NCI-H146 treated with DMSO at 0.1 percent for 48 hours (cell line): ENCODE measurements around the gene ELOA.

Source experiments
- DNase-seq: peaks from one replicate; lab custom pipeline; 2025; ENCODE audit not compliant: unreplicated experiment; lab: John Stamatoyannopoulos, UW

Gene ELOA

DNA sequence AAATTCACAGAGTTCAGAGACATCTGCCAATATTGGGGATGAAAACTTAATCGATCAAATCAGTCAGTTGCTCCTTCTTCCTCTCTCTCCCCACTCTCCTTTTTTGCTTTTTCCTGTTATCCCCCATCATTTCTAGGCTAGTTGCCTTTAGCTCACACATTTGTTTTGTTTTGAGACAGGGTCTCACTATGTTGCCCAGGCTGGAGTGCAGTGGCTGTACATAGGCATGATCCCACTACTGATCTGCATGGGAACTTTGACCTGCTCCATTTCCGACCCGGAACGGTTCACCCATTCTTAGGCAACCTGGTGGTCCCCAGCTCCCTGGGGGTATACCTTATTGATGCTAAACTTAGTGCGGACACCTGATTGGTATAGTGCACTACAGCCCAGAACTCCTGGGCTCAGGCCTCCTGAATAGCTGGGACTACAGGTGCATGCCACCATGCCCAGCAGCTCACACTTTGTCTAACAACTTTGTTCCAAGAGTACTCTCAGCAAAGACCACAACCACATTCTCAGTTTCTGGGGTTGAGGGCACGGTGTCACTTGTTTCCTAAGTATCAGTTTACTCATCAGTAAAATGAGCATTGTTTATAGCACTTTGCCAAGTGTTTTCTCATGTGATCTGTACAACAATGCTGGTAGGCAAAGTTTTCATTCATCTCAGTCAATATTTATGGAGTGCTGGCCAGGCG, 6.7 kb upstream of the ELOA start:
- DNase-seq: no peak

DNA sequence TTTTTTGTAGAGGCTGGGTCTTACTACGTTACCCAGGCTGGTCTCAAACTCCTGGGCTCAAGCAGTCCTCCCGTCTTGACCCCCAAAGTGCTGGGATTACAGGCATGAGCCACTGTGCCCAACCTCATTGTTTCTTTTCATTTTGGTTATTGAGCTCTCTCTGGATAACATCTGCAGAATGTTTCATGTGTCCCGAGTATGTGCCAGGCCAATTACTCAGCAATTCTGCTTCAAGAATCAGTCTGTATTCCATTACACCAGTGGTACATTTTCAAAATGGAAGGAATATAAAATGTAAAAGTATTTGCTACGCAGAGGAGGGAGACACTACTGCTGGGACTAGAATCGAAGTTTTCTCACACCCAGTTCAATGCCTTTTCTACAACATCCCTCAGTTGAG, 1.7 kb upstream of the ELOA start:
- no peak for DNase-seq

DNA sequence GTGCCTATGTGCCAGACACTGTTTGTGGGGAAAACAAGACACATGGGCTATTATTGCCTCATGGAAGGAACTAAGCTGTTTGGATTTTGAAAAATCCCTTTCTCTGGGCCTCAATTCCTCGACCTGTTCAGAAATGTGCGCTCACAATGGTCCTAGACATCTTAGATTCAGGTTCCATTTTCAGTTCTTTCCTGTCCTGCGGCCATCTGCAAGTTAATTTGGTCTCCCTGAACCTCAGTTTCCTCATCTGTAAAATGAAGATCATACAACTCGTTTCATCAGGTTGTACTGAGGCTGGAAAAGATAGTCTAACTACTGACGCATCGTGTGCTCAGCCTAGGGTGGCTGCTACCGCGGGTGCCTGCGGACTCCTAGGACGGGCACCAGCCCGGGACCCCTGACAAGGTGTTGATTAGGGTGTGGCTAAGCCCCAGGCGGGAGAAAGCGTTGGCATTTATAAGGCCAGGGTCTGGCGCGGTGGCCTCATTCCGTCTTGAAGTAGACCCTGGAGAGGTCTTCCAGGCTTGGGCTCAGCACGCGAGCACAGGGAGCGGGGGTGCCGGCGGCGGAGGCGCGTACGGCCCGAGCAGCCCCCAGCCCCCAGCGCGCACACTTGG, 493 bp upstream of the ELOA start:
- DNase-seq: no peak

DNA sequence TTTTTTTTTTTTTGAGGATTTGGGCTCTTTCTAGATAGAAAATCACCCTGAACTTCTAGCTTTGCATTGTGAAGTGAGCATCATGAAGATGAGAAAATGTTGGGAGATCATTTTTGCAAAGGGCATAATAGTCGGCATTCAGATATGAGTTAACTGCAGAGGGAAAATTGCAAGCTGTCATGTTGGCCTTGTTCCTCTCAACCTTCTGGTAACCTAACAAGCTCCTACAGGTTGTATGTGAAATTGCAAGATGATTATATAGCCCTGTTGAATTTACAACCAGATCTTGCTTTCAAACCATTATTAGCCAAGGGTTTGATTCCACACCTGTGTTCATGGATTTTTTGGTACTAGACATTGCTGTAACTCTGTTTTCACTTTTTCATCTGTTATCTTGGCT, 2.2 kb downstream of the ELOA start:
- no peak for DNase-seq

DNA sequence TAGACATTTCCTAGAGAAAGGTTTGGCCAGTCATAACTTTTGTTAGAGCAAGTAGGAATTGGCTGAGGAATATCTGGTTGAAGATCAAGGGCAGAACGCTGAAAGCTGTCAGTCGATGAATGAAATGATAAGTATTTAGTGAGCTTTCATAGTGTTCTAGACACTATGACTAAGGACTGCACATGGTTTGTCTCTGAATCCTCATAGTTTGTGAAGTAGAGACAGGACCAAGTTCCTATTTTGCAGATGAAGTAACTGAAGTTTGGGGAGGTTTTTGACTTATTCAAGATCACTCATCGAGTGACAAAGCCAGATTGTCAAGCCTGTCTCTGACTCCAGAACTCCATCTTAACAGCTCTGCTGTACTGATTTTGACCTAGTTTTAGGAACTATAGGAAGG, 4.7 kb downstream of the ELOA start:
- no peak for DNase-seq

DNA sequence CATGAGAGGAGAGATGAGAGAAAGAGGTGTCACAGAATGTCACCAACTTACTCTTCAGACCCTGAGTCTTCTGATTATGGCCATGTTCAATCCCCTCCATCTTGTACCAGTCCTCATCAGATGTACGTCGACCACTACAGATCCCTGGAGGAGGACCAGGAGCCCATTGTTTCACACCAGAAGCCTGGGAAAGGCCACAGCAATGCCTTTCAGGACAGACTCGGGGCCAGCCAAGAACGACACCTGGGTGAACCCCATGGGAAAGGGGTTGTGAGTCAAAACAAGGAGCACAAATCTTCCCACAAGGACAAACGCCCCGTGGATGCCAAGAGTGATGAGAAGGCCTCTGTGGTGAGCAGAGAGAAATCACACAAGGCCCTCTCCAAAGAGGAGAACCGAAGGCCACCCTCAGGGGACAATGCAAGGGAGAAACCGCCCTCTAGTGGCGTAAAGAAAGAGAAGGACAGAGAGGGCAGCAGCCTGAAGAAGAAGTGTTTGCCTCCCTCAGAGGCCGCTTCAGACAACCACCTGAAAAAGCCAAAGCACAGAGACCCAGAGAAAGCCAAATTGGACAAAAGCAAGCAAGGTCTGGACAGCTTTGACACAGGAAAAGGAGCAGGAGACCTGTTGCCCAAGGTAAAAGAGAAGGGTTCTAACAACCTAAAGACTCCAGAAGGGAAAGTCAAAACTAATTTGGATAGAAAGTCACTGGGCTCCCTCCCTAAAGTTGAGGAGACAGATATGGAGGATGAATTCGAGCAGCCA, 8.0 kb downstream of the ELOA start:
- DNase-seq: no peak

DNA sequence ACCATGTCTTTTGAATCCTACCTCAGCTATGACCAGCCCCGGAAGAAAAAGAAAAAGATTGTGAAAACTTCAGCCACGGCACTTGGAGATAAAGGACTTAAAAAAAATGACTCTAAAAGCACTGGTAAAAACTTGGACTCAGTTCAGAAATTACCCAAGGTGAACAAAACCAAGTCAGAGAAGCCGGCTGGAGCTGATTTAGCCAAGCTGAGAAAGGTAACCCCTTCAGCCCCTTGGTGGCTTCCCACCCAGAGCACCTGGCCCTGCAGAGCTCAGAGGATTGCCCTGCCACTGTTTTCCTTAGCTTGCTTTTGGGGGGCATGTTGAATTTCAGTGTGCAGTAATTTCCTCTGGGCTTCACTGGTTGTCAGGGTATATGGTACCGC, 8.5 kb downstream of the ELOA start:
- DNase-seq: no peak

DNA sequence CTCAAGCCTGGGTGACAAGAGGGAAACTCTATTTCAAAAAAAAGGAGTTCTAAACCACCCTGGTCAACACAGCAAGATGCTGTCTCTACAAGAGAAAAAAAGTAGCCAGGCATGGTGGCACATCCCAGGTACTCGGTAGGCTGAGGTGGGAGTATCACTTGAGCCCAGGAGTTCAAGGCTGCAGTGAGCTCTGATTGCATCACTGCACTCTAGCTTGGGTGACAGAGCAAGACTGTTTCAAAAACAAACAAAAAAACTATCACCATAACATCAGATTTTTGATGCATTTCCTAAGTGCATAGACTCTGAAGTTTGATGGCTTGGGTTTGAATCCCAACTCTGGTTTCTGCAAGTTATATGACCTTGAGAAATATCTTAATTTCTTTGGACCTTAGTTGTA, 9.6 kb downstream of the ELOA start:
- DNase-seq: no peak

DNA sequence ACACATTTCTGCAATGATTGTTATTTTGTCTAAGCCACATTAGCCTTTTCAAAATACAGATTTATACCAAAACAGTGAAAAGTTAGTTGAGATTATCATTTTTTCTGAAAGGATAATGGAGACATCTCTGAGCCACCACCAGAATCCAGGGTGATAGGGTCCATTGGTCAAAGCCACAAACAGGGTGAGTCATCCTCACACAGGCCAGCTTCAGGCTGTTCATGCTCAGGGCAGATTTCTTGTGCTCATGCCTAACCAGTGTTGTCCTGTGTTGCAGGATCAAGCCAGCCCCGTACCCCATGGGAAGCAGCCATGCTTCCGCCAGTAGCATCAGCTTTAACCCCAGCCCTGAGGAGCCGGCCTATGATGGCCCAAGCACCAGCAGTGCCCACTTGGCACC, 13.4 kb downstream of the ELOA start:
- no peak for DNase-seq

DNA sequence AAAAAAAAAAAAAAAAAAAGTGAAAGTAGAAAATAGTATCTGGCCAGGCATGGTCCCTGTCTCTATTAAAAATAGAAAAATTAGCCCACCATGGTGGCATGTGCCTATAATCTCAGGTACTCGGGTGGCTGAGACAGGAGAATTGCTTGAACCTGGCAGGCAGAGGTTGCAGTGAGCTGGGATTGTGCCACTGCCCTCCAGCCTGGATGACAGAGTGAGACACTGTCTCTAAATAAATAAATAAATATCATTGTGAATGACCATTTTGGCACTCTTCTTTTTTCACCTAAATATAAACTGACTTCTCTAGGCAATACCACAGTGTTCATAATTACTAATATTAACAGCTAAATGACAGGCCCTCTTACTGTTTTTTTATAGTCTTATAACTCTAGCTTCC, 14.5 kb downstream of the ELOA start:
- no peak for DNase-seq

DNA sequence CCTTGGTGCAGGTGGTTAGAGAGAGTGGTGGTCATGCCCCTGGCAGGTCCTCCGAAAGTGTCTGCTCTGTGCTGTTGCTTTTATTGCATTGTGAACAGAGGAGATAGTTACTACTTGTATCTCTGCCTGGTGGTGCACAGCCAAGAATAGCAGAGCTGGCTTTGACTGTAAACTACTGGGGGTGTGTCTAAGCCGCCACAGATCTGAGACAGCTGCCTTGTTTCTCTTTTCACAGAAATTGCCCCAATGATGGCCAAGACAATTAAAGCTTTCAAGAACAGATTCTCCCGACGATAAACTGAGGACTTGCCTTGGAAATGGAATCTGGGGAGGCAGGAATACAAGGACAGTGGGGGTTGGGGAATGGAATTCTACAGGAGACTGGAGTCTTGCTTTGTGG, 16.0 kb downstream of the ELOA start:
- no peak for DNase-seq

DNA sequence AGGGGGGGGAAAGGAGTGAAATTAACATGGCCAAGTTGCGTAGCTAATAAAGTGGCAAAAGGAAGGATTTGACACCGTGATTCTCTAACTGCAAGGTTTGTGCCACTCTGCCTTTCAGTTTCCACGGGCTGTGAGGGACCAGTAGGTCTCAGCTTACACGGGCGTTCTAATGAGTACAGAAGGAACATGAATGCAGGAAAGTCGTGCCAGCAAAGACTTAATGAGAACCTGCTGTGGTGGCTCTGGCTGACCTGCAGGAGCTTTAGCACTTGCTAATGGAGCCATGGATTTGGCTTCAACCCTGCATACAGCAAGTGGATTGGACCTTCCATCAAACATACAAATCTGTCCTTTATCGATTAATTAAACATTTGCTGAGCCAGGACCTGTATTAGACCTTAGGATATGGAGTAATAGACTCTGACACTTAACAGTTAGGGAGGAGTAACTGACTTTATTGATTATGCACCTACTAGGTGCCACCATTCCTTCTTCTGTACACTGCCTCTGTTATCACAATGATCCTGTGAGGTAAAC, 19.8 kb downstream of the ELOA start:
- DNase-seq: no peak

DNA sequence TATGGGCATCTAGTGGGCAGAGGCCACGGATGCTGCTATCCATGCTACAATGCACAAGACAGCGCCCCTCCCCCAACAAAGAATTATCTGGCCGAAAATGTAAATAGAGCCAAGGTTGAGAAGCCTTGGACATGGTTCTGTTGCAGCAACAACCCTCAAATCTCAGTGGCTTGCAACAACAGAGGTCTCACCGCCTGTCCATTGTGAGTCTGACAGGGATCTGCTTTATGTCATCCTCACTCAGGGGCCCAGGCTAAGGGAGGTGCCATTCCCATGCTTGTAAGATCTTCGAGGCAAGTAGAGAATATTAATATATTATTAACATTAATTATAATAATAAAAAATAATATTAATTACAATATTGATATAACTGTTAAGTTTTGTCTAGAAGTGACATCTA, 25.5 kb downstream of the ELOA start:
- no peak for DNase-seq

DNA sequence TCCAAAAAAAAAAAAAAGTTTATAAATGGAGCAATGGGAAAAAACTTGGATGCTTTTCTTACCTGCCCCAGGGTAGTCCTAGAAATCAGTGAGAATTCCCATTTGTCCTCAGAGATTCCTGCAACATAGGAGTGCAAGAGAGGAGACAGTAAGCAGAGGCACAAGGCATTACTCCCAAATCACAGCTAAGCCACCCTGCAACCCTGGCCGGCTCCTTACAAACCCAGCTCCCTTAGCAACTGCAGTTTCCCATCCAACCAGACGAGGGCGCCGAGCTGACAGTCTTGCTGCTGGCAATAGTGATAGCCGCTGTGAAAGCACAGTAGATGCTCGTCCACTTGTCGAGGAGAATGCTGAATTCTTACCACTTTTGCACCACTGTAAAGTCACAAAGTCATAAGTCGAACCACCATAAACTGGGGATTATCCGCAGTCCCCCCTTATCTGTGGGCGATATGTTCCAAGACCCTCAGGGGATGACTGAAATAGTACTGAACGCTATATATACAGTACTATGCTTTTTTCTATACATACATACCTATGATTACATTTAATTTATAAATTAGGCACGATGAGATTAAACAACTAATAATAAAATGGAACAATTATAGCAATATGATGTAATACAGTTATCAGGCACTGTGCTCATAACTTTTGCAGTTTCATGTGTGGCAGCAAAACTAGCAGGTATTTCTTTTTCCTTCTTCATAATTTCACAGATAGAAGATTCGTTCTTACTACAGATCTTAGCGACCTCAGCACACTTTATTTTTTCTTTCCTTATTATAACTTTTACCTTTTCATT, 29.0 kb downstream of the ELOA start:
- DNase-seq: peak; percentile 8

DNA sequence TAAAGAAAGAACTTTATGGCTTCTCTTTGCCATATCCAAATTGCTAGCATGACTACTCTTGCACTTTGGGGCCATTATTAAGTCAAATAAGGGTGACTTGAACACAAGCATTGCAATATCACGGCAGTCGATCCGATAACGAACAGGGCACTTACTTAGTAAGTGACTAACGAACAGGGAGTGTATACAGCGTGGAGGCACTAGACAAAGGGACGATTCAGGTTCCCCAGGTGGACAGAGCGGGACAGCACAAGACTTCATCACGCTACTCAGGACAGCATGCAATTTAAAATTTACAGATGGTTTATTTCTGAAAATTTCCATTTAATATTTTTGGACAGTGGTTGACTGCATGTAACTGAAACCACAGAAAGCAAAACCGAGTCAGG, 29.6 kb downstream of the ELOA start:
- no peak for DNase-seq

DNA sequence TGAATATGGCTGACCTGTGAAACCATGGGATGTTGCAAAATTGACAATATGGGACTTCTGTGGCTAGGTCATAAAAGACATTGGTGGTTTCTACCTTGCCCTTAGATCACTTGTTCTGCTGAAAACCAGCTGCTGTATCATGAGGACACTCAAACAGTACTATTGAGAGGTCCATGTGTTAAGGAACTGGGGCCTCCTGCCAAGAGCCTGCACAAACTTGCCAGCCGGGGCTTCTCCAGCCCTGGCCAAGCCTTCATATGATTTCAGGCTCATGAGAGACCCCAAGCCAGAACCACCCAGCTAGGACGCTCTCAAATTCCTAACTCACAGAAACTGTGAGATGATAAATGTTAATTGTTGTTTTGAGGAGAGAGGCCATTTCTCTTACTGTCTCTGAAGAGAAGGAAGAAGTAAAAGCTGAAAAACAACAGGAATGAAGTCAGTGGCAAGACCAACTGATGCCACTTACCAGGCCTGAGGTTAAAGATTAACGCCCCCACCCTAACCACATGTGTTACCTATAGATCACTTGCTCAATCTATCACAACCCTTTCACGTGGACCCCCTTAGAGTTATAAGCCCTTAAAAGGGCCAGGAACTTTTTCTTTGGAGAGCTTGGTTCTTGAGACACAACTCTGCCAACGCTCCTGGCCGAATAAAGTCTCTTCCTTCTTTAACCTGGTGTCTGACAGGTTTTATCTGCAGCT, 31.1 kb downstream of the ELOA start:
- DNase-seq: no peak

DNA sequence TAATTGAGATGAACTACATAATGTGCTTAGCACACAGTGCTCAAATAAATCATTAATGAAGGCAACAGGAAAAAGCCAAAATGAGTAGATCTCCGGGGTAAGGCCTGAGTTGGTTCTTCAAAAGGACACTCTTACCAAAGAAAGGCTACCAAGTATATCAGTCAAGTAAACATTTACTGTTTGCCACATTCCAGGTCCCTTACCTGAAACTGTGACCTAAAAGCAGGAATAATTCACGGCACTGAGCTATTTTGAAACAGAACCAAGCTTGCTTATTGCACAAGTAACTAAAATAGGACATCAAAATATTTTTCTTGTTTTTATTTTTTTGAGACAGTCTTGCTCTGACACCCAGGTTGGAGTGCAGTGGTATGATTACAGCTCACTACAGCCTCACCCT, 32.9 kb downstream of the ELOA start:
- DNase-seq: no peak

DNA sequence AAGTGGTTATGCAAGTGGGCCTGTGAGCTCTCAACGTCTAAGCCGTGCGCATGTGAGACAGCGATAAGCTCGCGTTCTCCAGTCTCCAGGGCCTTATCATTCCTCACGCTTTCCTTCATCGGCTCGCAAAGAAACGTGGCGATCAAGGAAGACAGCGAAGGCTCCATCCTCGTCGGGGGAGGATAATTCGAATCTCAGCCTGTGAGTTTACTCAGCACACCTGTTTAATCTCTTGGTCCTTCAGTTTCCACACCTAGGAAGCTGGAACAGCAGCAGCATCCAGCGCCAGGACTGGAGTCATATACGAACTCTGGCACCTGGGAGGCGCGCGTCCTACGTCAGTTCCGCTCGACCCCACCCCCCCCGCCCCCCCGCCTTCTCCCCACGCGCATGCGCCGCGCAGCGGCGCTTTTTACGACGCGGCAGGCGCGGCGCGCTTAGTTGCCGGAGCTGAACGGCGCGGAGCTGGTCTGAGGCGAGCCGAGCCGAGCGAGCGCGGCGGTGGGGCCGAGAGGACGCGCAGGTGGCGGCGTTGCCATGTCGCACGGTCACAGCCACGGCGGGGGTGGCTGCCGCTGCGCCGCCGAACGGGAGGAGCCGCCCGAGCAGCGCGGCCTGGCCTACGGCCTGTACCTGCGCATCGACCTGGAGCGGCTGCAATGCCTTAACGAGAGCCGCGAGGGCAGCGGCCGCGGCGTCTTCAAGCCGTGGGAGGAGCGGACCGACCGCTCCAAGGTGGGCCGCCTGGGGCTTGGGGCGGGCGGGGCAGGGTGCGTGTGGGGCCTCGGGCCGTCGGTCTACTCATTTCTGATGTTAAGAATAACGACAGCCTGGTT, 34.9 kb downstream of the ELOA start, which contains the start of gene PITHD1:
PITHD1 (plus strand) TSS at position 440 of the 836 bp plus-strand sequence; CDS start at position 538, 98 bp downstream.
- DNase-seq: peak; percentile 68

DNA sequence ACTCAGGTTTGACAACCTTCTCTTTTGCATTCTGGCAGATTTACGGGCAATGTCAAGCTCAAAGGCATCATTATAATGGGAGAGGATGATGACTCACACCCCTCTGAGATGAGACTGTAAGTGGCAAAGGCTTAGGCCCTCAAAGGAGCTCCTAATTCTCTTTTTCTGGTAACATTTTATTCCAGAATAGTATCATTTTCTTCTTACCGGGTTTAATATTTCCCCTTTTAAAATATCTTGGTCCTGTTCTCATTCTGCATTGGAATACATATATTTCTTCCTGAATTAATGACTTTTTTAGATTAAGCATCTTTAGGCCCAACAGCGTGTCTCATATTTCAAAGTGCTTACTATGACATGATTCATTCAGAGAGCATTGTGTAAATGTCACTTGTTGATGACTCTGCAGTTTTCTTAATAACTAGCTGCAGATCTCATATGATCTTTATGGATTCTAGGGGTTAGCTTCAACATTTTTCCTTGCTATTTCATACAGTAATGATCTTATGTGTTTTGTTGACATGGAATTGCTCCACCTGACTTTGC, 36.6 kb downstream of the ELOA start:
- no peak for DNase-seq
